ENCODE measurements around the gene XPA.

Gene XPA

GRCh38 chr9:97666907-97667686 lies 30.0 kb downstream of the XPA start:
- Histone ChIP-seq H3K9ac (ENCODE audit: low read length) (no peak overlapping the region), H4K12ac (ENCODE audit: low read depth, low read length) (no peak overlapping the region), H3K23ac (ENCODE audit: low read length) (no peak overlapping the region), H3K27me3 (ENCODE audit: insufficient read depth, low read length) (no peaks in the 10 kb centered on the region), H3K36me3 (ENCODE audit: control insufficient read depth in 1 of 2, insufficient read depth in 2 of 2, low read length in 2 of 2) (peaks cover 11 to 51% of the 10 kb centered on the region in 2 experiments), H3K4ac (ENCODE audit: low read depth, low read length) (no peak overlapping the region), H4K91ac (ENCODE audit: low read depth, low read length) (no peak overlapping the region), H2AK5ac (ENCODE audit: low read length) (no peak overlapping the region), H3K18ac (ENCODE audit: low read length) (no peak overlapping the region), H3K79me2 (ENCODE audit: control insufficient read depth, insufficient read depth, low read length, poor library complexity) (no peaks in the 10 kb centered on the region), H4K8ac (ENCODE audit: low read depth, low read length) (no peak overlapping the region), H3K9me3 (ENCODE audit: insufficient read depth, low read depth, low read length) (no peaks in the 10 kb centered on the region), H3K14ac (ENCODE audit: low read length) (no peak overlapping the region), H3K79me1 (ENCODE audit: low read length) (no peaks in the 10 kb centered on the region), H3K4me3 (ENCODE audit: low read depth, low read length) (no peak overlapping the region), H2BK5ac (ENCODE audit: low read depth, low read length, poor library complexity) (no peak overlapping the region), H2AFZ (ENCODE audit: insufficient read depth, low read length, poor library complexity) (no peak overlapping the region), H3K27ac (ENCODE audit: low read depth, low read length) (no peak overlapping the region), H2BK12ac (ENCODE audit: low read length) (no peak overlapping the region), H3K4me1 (ENCODE audit: control insufficient read depth in 1 of 2, insufficient read depth in 2 of 2, low read length in 2 of 2) (no peaks in the 10 kb centered on the region), H3K4me2 (ENCODE audit: low read length) (no peak overlapping the region), H2BK120ac (ENCODE audit: insufficient read depth, low read length, poor library complexity) (no peak overlapping the region)
- DNase-seq: no peak
- WGBS (ENCODE audit: extremely low coverage, insufficient coverage, insufficient read length): no CpG with 5 or more reads among the region's 5 CpGs

- H2BK120ac ChIP-seq (ENCODE audit: insufficient read depth, low read length, poor library complexity): no peak overlapping the region
- H3K79me1 ChIP-seq (ENCODE audit: low read length): no peaks in the 10 kb centered on the region
- no peak overlapping the region for H2BK5ac ChIP-seq (ENCODE audit: low read depth, low read length, poor library complexity)
- H3K18ac ChIP-seq (ENCODE audit: low read length): no peak overlapping the region
- H3K27ac ChIP-seq (ENCODE audit: low read depth, low read length): no peak overlapping the region
- no CpG with 5 or more reads among the region's 3 CpGs for WGBS (ENCODE audit: extremely low coverage, insufficient coverage, insufficient read length)
- H3K36me3 ChIP-seq (ENCODE audit: control insufficient read depth in 1 of 2, insufficient read depth in 2 of 2, low read length in 2 of 2): peaks cover 11 to 50% of the 10 kb centered on the region in 2 experiments
- no peak overlapping the region for H2BK12ac ChIP-seq (ENCODE audit: low read length)
- H3K79me2 ChIP-seq (ENCODE audit: control insufficient read depth, insufficient read depth, low read length, poor library complexity): no peaks in the 10 kb centered on the region
- no peak overlapping the region for H3K4me3 ChIP-seq (ENCODE audit: low read depth, low read length)
- no peak overlapping the region for H3K14ac ChIP-seq (ENCODE audit: low read length)
- H2AK5ac ChIP-seq (ENCODE audit: low read length): no peak overlapping the region
- H3K9me3 ChIP-seq (ENCODE audit: insufficient read depth, low read depth, low read length): no peaks in the 10 kb centered on the region
- no peak overlapping the region for H2AFZ ChIP-seq (ENCODE audit: insufficient read depth, low read length, poor library complexity)
- no peak overlapping the region for H4K8ac ChIP-seq (ENCODE audit: low read depth, low read length)
- no peak for DNase-seq
- H3K23ac ChIP-seq (ENCODE audit: low read length): no peak overlapping the region
- H3K27me3 ChIP-seq (ENCODE audit: insufficient read depth, low read length): no peaks in the 10 kb centered on the region
- H3K9ac ChIP-seq (ENCODE audit: low read length): no peak overlapping the region
- H4K12ac ChIP-seq (ENCODE audit: low read depth, low read length): no peak overlapping the region
- no peak overlapping the region for H4K91ac ChIP-seq (ENCODE audit: low read depth, low read length)
- H3K4me1 ChIP-seq (ENCODE audit: control insufficient read depth in 1 of 2, insufficient read depth in 2 of 2, low read length in 2 of 2): no peaks in the 10 kb centered on the region
- H3K4ac ChIP-seq (ENCODE audit: low read depth, low read length): no peak overlapping the region
- no peak overlapping the region for H3K4me2 ChIP-seq (ENCODE audit: low read length)
Observed at GRCh38 chr9:97665742-97666141, 31.4 kb downstream of the XPA start.

- no peaks in the 10 kb centered on the region for H3K4me1 ChIP-seq (ENCODE audit: control insufficient read depth in 1 of 2, insufficient read depth in 2 of 2, low read length in 2 of 2)
- H2AK5ac ChIP-seq (ENCODE audit: low read length): no peak overlapping the region
- no peak overlapping the region for H3K4ac ChIP-seq (ENCODE audit: low read depth, low read length)
- no peaks in the 10 kb centered on the region for H3K79me2 ChIP-seq (ENCODE audit: control insufficient read depth, insufficient read depth, low read length, poor library complexity)
- H4K91ac ChIP-seq (ENCODE audit: low read depth, low read length): no peak overlapping the region
- H2BK12ac ChIP-seq (ENCODE audit: low read length): no peak overlapping the region
- peaks cover 14 to 48% of the 10 kb centered on the region in 2 experiments for H3K36me3 ChIP-seq (ENCODE audit: control insufficient read depth in 1 of 2, insufficient read depth in 2 of 2, low read length in 2 of 2)
- no peak overlapping the region for H2BK120ac ChIP-seq (ENCODE audit: insufficient read depth, low read length, poor library complexity)
- no CpG with 5 or more reads among the region's 2 CpGs for WGBS (ENCODE audit: extremely low coverage, insufficient coverage, insufficient read length)
- no peaks in the 10 kb centered on the region for H3K27me3 ChIP-seq (ENCODE audit: insufficient read depth, low read length)
- H3K4me2 ChIP-seq (ENCODE audit: low read length): no peak overlapping the region
- H3K9ac ChIP-seq (ENCODE audit: low read length): no peak overlapping the region
- H2BK5ac ChIP-seq (ENCODE audit: low read depth, low read length, poor library complexity): no peak overlapping the region
- no peak overlapping the region for H4K12ac ChIP-seq (ENCODE audit: low read depth, low read length)
- H3K18ac ChIP-seq (ENCODE audit: low read length): no peak overlapping the region
- H3K4me3 ChIP-seq (ENCODE audit: low read depth, low read length): no peak overlapping the region
- DNase-seq: peak in 1 of 2 donors; percentile 80
- no peak overlapping the region for H3K23ac ChIP-seq (ENCODE audit: low read length)
- H3K79me1 ChIP-seq (ENCODE audit: low read length): no peaks in the 10 kb centered on the region
- no peak overlapping the region for H3K14ac ChIP-seq (ENCODE audit: low read length)
- no peak overlapping the region for H2AFZ ChIP-seq (ENCODE audit: insufficient read depth, low read length, poor library complexity)
- H3K9me3 ChIP-seq (ENCODE audit: insufficient read depth, low read depth, low read length): no peaks in the 10 kb centered on the region
- no peak overlapping the region for H4K8ac ChIP-seq (ENCODE audit: low read depth, low read length)
- H3K27ac ChIP-seq (ENCODE audit: low read depth, low read length): no peak overlapping the region
Observed at GRCh38 chr9:97660847-97661246, 36.3 kb downstream of the XPA start.

- Histone ChIP-seq H3K27me3 (ENCODE audit: insufficient read depth, low read length) (no peaks in the 10 kb centered on the region), H4K12ac (ENCODE audit: low read depth, low read length) (no peak overlapping the region), H3K4me2 (ENCODE audit: low read length) (no peak overlapping the region), H3K4me3 (ENCODE audit: low read depth, low read length) (no peak overlapping the region), H3K23ac (ENCODE audit: low read length) (no peak overlapping the region), H2BK12ac (ENCODE audit: low read length) (no peak overlapping the region), H3K4ac (ENCODE audit: low read depth, low read length) (no peak overlapping the region), H3K79me2 (ENCODE audit: control insufficient read depth, insufficient read depth, low read length, poor library complexity) (no peaks in the 10 kb centered on the region), H3K9me3 (ENCODE audit: insufficient read depth, low read depth, low read length) (no peaks in the 10 kb centered on the region), H2AFZ (ENCODE audit: insufficient read depth, low read length, poor library complexity) (no peak overlapping the region), H3K79me1 (ENCODE audit: low read length) (no peaks in the 10 kb centered on the region), H3K14ac (ENCODE audit: low read length) (no peak overlapping the region), H3K9ac (ENCODE audit: low read length) (no peak overlapping the region), H4K8ac (ENCODE audit: low read depth, low read length) (no peak overlapping the region), H3K36me3 (ENCODE audit: control insufficient read depth in 1 of 2, insufficient read depth in 2 of 2, low read length in 2 of 2) (peaks cover 14 to 48% of the 10 kb centered on the region in 2 experiments), H2BK5ac (ENCODE audit: low read depth, low read length, poor library complexity) (no peak overlapping the region), H2BK120ac (ENCODE audit: insufficient read depth, low read length, poor library complexity) (no peak overlapping the region), H3K4me1 (ENCODE audit: control insufficient read depth in 1 of 2, insufficient read depth in 2 of 2, low read length in 2 of 2) (no peaks in the 10 kb centered on the region), H2AK5ac (ENCODE audit: low read length) (no peak overlapping the region), H3K18ac (ENCODE audit: low read length) (no peak overlapping the region), H4K91ac (ENCODE audit: low read depth, low read length) (no peak overlapping the region), H3K27ac (ENCODE audit: low read depth, low read length) (no peak overlapping the region)
- peak in 1 of 2 donors; percentile 7 for DNase-seq
- no CpG with 5 or more reads among the region's 5 CpGs for WGBS (ENCODE audit: extremely low coverage, insufficient coverage, insufficient read length)
Observed at GRCh38 chr9:97660340-97660739, 36.8 kb downstream of the XPA start.

All from trophoblast cell (in vitro differentiated cells and primary cell).